Smooth muscle cell (in vitro differentiated cells): ENCODE data around the gene STMP1. TPM values are rescaled to one million over a fixed set of nuclear protein-coding genes. Genes with fewer than 3 reads are reported as not detected.
"Not testable (repeated sequence)": the region's sequence is repeated elsewhere in the genome, so short reads cannot be mapped to it uniquely, and the experiment has no call there.

Source experiments
- DNase-seq: peaks from one replicate; lab custom pipeline; 2025; ENCODE audit not compliant: unreplicated experiment; lab: John Stamatoyannopoulos, UW
- H2AFZ ChIP-seq: fragments of 200-600 bp; sonication (generic); 2 replicates; pipeline ENCODE4 v1.6.0; 2016; ENCODE audit warnings: antibody characterized with exemption, low read depth, mild to moderate bottlenecking
- H3F3A ChIP-seq: fragments of 200-600 bp; sonication (generic); 2 replicates; pipeline ENCODE4 v1.6.0; 2017; ENCODE audit warnings: antibody characterized with exemption, low read depth
- H3K27ac ChIP-seq: fragments of 200-600 bp; sonication (generic); 2 replicates; pipeline ENCODE4 v1.5.1; 2016; ENCODE audit warnings: low read depth, mild to moderate bottlenecking
- H3K27me3 ChIP-seq: fragments of 200-600 bp; sonication (generic); 2 replicates; pipeline ENCODE4 v1.6.1; 2016; ENCODE audit warnings: low read depth, mild to moderate bottlenecking
- H3K36me3 ChIP-seq: fragments of 200-600 bp; sonication (generic); 2 replicates; pipeline ENCODE4 v1.5.1; 2016; ENCODE audit warnings: low read depth
- H3K4me1 ChIP-seq: fragments of 200-600 bp; sonication (generic); 2 replicates; pipeline ENCODE4 v1.5.1; 2016; ENCODE audit warnings: low read depth
- H3K4me2 ChIP-seq: fragments of 200-600 bp; sonication (generic); 2 replicates; pipeline ENCODE4 v1.6.0; 2016; ENCODE audit warnings: mild to moderate bottlenecking
- H3K4me3 ChIP-seq: fragments of 200-600 bp; sonication (generic); 2 replicates; pipeline ENCODE4 v1.5.1; 2016; ENCODE audit warnings: mild to moderate bottlenecking
- H3K79me2 ChIP-seq: fragments of 200-600 bp; sonication (generic); 2 replicates; pipeline ENCODE4 v1.6.0; 2016; ENCODE audit warnings: low read depth, mild to moderate bottlenecking
- H3K9ac ChIP-seq: fragments of 200-600 bp; sonication (generic); 2 replicates; pipeline ENCODE4 v1.6.0; 2016; ENCODE audit warnings: low read depth
- H3K9me3 ChIP-seq: fragments of 200-600 bp; sonication (generic); replicated peaks from 2 replicates; pipeline ENCODE4 v1.5.1; 2016; ENCODE audit warnings: low read depth
- H4K20me1 ChIP-seq: fragments of 200-600 bp; sonication (generic); 2 replicates; pipeline ENCODE4 v1.6.0; 2016; ENCODE audit warnings: low read depth
- WGBS: methylation state at CpG from one replicate; pipeline ENCODE4 v1.1.7; 2016; ENCODE audit warnings: low lambda C conversion rate; 5-methylcytosine and 5-hydroxymethylcytosine counted together
- polyA plus RNA-seq: library from polyadenylated mRNA; unstranded; fragments of >200 nt; fragmentation: Nextera tagmentation; extraction: Ambion mirVana; gene quantifications from 2 replicates; pipeline ENCODE4 v1.2.1, GENCODE V29; 2016
- total RNA-seq: library from RNA; depleted of rRNA; stranded (reverse); fragments of >200 nt; gene quantifications from 2 replicates; pipeline ENCODE4 v1.2.3, GENCODE V29; 2014
- TF ChIP-seq, protein P1 (sequence below): fragments of 200-600 bp; sonication (generic); IDR thresholded peaks from 2 replicates; pipeline ENCODE4 v1.5.1; 2017; ENCODE audit warnings: borderline replicate concordance, mild to moderate bottlenecking, antibody characterized with exemption; ENCODE audit not compliant: insufficient read depth, poor library complexity, severe bottlenecking

Gene STMP1
- total and polyA plus RNA-seq, 2 experiments from 2014 or later, result 26.6 to 72.1 TPM

- H2AFZ ChIP-seq, result no peak overlapping the region
- H3K36me3 ChIP-seq, result no peaks in the 10 kb centered on the region
- WGBS, result 98% methylated on average over 6 of the region's 6 CpGs
- H3F3A ChIP-seq, result no peaks in the 10 kb centered on the region
- peaks cover 86% of the 10 kb centered on the region for H3K79me2 ChIP-seq
- no peak for DNase-seq
- peak overlapping the region; percentile 60 for H3K27ac ChIP-seq
- no peak overlapping the region for H3K4me2 ChIP-seq
- H3K9me3 ChIP-seq, result no peaks in the 10 kb centered on the region
- no peak overlapping the region for H3K4me3 ChIP-seq
- H3K27me3 ChIP-seq, result no peaks in the 10 kb centered on the region
- TF ChIP-seq, protein P1, sequence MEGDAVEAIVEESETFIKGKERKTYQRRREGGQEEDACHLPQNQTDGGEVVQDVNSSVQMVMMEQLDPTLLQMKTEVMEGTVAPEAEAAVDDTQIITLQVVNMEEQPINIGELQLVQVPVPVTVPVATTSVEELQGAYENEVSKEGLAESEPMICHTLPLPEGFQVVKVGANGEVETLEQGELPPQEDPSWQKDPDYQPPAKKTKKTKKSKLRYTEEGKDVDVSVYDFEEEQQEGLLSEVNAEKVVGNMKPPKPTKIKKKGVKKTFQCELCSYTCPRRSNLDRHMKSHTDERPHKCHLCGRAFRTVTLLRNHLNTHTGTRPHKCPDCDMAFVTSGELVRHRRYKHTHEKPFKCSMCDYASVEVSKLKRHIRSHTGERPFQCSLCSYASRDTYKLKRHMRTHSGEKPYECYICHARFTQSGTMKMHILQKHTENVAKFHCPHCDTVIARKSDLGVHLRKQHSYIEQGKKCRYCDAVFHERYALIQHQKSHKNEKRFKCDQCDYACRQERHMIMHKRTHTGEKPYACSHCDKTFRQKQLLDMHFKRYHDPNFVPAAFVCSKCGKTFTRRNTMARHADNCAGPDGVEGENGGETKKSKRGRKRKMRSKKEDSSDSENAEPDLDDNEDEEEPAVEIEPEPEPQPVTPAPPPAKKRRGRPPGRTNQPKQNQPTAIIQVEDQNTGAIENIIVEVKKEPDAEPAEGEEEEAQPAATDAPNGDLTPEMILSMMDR, result no peak
- no peak overlapping the region for H3K9ac ChIP-seq
- peaks cover 12% of the 10 kb centered on the region for H3K4me1 ChIP-seq
- no peaks in the 10 kb centered on the region for H4K20me1 ChIP-seq
Observed at GRCh38 chr7:135666846-135667245, 4.5 kb downstream of the STMP1 start.

GRCh38 chr7:135667626-135668025 lies 5.3 kb downstream of the STMP1 start:
- not testable (repeated sequence) for DNase-seq, H3K9me3 ChIP-seq, H3F3A ChIP-seq, H4K20me1 ChIP-seq, H2AFZ ChIP-seq, H3K27me3 ChIP-seq, H3K4me2 ChIP-seq, H3K27ac ChIP-seq, H3K36me3 ChIP-seq, H3K4me3 ChIP-seq, H3K9ac ChIP-seq
- 100% methylated on average over 1 of the region's 1 CpG for WGBS
- H3K79me2 ChIP-seq, result peaks cover 93% of the 10 kb centered on the region
- peaks cover 12% of the 10 kb centered on the region for H3K4me1 ChIP-seq

GRCh38 chr7:135668852-135669395 lies 6.6 kb downstream of the STMP1 start:
- not testable (repeated sequence) for H3F3A ChIP-seq, H3K4me2 ChIP-seq, H3K27ac ChIP-seq, DNase-seq, H3K36me3 ChIP-seq, H3K27me3 ChIP-seq, H3K4me3 ChIP-seq, H3K9me3 ChIP-seq, H2AFZ ChIP-seq, H3K4me1 ChIP-seq, H3K9ac ChIP-seq, H4K20me1 ChIP-seq
- 83% methylated on average over 6 of the region's 6 CpGs for WGBS
- H3K79me2 ChIP-seq, result peaks cover 85% of the 10 kb centered on the region

DNA sequence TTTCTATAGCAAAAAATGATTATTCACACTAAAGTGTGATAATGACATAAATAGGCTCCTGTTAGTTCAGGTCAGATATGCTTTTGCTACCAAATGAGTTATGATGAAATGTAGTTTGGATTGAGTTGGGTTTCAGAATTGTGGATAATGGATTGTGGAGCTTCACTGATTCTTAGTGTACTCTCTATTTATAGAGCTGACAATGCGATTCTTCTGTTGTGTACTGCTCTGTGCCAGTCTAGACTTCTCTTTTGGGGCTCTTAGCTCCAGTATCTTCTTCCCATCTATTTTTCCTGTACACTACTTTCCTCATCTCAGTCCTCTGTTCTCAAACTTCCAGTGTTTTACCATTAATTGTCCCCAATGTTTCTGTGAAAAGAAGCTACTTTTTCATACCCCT lies 7.5 kb downstream of the STMP1 start:
- Histone ChIP-seq H3K4me3 (no peak overlapping the region), H3K9ac (no peak overlapping the region), H3K27me3 (no peaks in the 10 kb centered on the region), H3K9me3 (no peaks in the 10 kb centered on the region), H3K79me2 (peaks cover 82% of the 10 kb centered on the region), H3K4me2 (peak overlapping the region; percentile 14), H3K27ac (peak overlapping the region; percentile 61), H3K36me3 (no peaks in the 10 kb centered on the region), H4K20me1 (no peaks in the 10 kb centered on the region), H3K4me1 (peaks cover 4% of the 10 kb centered on the region), H2AFZ (no peak overlapping the region), H3F3A (no peaks in the 10 kb centered on the region)
- DNase-seq, result no peak
- TF ChIP-seq, protein P1, result no peak
- WGBS, result 90% methylated on average over 1 of the region's 1 CpG

DNA sequence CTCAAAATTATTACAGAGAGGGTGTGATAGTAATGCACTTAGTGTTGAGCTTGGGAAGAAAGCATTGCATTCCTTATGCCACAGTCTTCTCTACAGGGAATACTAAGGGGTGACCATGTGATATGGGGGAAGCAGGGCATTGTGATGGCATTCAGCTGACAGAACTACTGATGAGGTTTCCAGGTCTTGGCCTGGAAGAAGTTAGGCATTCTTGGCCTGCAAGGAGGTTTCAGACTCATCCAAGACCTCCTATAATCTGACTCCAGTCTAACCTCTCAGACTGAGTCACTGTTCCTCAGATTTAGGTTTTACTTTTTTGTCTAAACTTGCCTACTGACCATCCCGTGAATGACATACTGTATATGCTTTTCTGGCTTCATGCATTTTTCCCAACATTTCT lies 7.9 kb downstream of the STMP1 start:
- DNase-seq, result no peak
- H4K20me1 ChIP-seq, result no peaks in the 10 kb centered on the region
- no peaks in the 10 kb centered on the region for H3K36me3 ChIP-seq
- peak overlapping the region; percentile 14 for H3K4me2 ChIP-seq
- H3K9me3 ChIP-seq, result no peaks in the 10 kb centered on the region
- no peak overlapping the region for H3K9ac ChIP-seq
- peak overlapping the region; percentile 61 for H3K27ac ChIP-seq
- H3K4me1 ChIP-seq, result peaks cover 4% of the 10 kb centered on the region
- H3K4me3 ChIP-seq, result no peak overlapping the region
- H3K79me2 ChIP-seq, result peaks cover 82% of the 10 kb centered on the region
- TF ChIP-seq, protein P1, result no peak
- 32% methylated on average over 1 of the region's 1 CpG for WGBS
- no peak overlapping the region for H2AFZ ChIP-seq
- no peaks in the 10 kb centered on the region for H3F3A ChIP-seq
- no peaks in the 10 kb centered on the region for H3K27me3 ChIP-seq
